Caki2 (cell line): ENCODE measurements around the gene BABAM1. TPM values are rescaled to one million over a fixed set of nuclear protein-coding genes. Genes with fewer than 3 reads are reported as not detected.
"Not testable (repeated sequence)": the region's sequence is repeated elsewhere in the genome, so short reads cannot be mapped to it uniquely, and the experiment has no call there.

Experiments used
- DNase-seq: peaks from one replicate; pipeline ENCODE4 v3.0.0-alpha.2; 2015; ENCODE audit warnings: low read depth
- in situ Hi-C: cut with HindIII; loops from 2 replicates; pipeline ENCODE4 v1.10.0; 2016; ENCODE audit warnings: low sequenced_read_pairs, low pct_unique_long_range_greater_than_20kb, mixed read lengths
- total RNA-seq: library from RNA; depleted of rRNA; stranded (reverse); fragments of >200 nt; shearing (Covaris generic); gene quantifications from 2 replicates; pipeline ENCODE4 v1.2.3, GENCODE V29; 2014; ENCODE audit warnings: low replicate concordance

BABAM1 gene
- total RNA-seq, 1 experiment from 2014 or later, result 247 TPM

DNA sequence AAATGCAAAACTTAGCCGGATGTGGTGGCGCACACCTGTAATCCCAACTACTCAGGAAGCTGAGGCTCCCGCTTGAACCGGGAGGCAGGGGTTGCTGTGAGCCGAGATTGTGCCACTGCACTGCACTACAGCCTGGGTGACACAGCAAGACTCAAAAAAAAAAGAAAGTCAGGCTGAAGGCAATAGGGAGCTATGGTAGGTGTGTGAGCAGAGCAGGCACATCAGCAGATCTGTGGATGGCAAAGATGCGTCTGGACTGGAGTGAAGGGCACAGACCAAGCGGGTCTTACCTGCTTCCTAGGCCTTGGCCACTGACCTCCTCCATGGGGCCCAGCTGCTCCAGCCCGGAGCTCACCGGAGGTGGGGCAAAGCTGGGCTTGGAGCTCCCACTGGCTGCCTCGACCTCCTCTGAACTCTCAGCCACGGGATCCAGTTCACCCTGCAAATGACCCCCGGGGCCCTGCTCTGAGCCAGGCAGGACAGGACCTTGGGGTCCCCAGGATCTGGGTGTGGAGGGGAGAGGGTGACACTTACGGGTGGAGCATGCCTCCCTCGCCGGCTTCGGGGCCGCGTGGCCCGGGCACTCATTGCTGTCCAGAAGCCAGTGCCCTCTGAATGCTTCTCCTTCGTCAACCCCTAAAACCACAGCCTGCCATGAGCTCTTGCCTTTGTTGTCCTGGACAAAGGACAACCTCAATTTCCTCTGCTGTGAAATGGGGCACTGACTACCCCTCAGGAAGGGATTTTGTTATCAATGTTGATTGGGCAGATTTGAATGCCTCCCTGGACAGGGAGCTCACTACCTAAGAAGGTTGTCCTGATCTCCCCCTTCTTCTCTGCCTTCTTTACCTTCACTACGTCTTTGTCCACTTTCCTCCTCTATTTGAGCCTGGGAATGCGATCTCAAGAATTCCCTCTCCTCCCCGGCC, 3.3 kb upstream of the BABAM1 start:
- DNase-seq, result no peak
- in situ Hi-C loops, result no loop called here

DNA sequence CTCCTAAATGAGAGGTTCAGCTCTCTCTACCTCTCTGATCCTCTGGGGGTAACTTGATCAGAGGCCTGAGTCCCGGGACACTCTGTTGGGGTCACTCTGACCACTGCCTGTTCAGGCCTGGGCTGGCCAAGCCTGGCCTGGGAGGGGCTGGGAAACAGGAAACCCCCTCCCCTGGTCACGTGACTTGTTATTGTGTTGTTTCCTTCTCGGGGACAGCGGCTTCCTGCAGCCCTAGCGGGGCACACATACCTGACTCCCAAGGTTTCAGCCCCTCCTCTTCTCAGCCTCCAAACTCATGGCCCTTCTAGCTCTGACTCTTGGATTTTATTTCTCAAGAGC, 2.6 kb upstream of the BABAM1 start, which contains the start of gene USHBP1:
Gene USHBP1 (minus strand): TSS at position 105 of the 339 bp plus-strand sequence. CDS start 446 bp downstream, outside the sequence.
- in situ Hi-C loops, result no loop called here
- no peak for DNase-seq

DNA sequence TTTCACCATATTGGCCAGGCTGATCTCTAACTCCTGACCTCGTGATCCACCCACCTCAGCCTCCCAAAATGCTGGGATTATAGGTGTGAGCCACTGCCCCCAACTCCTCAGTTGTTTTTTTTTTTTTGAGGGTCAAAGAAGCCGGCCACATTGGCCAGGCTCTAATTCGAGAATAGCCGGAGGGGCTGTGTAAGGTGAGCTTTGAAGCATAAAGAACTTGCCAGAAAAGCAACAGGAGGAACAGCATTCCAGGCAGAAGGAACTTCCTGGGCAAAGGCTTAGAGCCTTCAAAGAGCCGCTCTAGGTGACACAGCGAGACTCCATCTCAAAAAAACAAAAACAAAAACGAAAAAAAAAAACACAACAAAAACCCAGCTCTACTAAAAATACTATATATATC, 1.2 kb upstream of the BABAM1 start:
- in situ Hi-C loops, result no loop called here
- no peak for DNase-seq

DNA sequence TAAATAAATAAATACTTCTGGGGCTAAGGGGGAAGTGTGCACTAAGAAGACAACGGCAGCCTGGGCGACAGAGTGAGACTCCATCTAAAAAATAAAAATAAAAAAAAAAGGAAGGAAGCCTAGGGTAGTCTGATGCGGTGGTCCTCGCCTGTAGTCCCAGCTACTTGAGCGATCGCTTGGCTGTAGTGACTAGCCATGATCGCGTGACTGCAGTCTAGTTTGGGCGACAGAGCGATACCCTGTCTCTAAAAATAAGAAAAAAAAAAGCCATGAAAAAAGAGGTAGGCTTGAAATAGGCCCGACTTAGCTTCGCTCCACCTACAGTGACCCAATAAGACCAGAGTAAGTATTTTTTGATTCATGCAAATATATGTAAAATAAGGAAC, 661 bp upstream of the BABAM1 start:
- DNase-seq, result no peak
- in situ Hi-C loops, result no loop called here

DNA sequence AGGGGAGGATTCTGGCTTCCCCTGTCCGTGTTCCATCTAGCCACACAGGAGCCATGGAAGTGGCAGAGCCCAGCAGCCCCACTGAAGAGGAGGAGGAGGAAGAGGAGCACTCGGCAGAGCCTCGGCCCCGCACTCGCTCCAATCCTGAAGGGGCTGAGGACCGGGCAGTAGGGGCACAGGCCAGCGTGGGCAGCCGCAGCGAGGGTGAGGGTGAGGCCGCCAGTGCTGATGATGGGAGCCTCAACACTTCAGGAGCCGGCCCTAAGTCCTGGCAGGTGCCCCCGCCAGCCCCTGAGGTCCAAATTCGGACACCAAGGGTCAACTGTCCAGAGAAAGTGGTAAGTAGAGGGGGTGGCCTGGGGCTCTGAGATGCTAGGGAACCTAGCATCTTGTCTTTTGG, 1.5 kb downstream of the BABAM1 start:
- DNase-seq, result no peak

DNA sequence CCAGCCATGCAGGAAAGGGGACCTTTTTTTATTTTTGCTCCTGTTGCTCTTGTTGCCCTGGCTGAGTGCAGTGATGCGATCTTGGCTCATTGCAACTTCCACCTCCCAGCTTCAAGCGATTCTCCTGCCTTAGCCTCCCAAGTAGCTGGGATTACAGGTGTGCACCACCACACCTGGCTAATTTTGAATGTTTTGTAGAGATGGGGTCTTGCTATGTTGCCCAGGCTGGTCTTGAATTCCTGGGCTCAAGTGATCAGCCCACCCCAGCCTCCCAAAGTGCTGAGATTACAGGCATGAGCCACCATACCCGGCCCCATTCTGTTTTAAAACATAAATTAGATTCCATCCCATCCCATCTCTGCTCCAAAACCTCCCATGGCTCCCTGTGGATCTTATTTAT, 7.6 kb downstream of the BABAM1 start:
- in situ Hi-C loops, DNase-seq: not testable (repeated sequence)

More for the DNA sequence above, 1.5 kb downstream of the BABAM1 start:
- in situ Hi-C loops, result no loop called here

DNA sequence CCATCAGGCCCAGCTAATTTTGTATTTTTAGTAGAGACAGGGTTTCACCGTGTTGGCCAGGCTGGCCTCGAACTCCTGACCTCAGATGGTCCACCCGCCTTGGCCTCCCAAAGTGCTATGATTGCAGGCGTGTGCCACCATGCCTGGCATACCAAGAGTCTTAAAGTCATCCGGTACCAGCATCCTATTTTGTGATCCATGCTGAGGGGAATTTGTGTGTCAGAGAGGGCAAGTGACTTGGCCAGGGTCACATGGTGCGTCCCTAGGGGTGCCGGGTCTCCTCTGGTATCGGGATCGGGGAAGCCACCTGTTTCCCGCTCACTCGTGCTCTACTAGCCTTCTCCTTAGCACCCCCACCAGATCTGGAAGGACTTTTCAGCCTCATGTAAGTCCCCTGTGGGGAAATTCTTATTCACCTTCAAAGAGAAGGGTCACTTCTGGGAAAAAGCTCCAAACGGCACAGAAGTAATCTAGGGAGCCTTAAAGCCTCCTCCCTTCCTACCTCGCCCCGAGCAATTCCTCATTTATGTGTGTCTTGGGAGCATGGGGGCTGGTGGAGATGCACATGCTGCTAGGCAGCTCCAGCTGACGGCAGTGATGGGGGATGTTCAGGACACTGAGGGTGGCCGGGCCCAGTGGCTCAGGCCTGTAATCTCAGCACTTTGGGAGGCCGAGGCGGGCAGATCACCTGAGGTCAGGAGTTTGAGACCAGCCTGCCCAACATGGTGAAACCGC, 8.4 kb downstream of the BABAM1 start:
- DNase-seq, result no peak
- in situ Hi-C loops, result no loop called here

DNA sequence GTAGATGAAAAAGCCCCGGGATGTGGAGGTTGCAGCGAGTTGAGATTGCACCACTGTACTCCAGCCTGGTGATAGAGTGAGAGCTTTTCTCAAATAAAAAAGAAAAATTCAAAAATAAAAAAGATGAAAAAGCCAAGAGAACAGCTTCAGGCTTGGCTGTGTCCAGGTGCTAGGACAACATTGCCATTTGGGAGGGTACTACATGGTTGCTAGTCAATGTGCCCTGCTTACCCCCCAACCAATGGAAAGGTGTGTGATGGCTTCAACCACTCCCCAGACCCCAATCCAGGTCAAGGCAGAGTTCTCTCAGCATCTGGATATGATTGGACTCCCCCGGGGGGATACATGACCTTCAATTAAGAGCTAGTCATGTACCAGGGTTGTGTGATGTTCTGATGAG, 12.2 kb downstream of the BABAM1 start:
- DNase-seq, result no peak
- in situ Hi-C loops, result no loop called here

DNA sequence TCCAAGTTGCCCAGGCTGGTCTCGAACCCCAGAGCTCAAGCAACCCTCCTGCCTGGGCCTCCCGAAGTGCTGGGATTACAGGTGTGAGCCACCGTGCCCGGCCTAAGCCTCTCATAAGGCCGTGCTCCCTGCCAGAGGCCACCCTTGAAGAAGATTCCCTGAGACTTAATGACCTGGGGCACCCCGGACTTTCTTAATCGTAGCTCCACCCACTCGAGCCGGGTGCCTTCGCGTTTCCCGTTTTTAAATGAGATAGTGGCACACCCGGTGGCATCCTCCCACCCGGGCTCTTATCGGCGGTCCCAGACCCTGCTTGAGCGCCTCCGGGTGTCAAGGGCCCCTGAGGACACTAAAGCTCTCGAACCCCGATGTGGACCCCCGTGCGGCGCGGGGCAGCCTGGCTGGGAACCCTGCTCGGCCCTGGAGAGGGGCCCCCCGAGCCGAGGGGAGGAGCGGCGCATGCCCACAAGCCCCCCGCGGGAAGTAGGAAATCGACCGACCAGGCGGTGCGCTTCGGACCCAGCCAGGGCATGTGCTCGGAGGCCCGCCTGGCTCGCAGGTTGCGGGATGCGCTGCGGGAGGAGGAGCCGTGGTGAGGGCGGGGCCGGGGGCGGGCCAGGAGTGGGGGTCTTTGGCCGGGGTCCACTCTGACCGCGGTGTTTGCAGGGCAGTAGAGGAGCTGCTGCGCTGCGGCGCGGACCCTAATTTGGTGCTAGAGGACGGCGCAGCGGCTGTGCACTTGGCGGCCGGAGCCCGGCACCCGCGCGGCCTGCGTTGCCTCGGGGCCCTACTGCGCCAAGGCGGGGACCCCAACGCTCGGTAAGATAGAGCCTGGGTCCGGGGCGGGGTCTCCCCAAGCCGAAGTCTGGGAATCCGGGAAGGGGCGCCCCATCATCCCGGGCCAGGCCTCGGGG, 14.4 kb downstream of the BABAM1 start, which contains the start of gene ANKLE1:
Gene ANKLE1 (plus strand): TSS at position 511 of the 914 bp plus-strand sequence. CDS start 20 bp downstream, at position 531.
- DNase-seq, result no peak
- in situ Hi-C loops, result no loop called here

DNA sequence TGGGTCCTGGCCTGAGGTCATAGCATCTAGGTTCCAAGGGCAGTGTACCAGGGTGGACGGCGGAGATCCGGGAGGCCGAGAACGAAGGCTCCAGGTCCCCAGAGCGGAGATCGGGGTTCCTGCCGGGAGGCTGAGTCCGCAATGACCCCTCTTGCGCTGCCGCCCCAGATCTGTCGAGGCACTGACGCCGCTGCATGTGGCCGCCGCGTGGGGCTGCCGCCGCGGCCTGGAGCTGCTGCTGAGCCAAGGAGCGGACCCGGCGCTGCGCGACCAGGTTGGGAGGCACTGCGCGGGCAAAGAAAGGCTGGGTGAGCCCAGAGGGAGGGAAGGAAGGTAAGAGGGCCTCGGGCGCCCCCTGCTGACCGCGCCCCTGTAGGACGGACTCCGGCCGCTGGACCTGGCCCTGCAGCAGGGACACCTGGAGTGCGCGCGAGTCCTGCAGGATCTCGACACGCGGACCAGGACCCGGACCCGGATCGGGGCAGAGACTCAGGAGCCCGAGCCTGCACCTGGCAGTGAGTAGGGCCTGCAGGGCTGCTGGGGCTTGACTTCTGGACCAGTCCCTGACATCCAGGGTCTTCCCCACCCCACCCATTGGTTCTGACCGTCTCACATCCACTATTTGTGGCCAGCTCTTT, 15.4 kb downstream of the BABAM1 start:
- DNase-seq, result peak; percentile 84
- in situ Hi-C loops, result no loop called here

DNA sequence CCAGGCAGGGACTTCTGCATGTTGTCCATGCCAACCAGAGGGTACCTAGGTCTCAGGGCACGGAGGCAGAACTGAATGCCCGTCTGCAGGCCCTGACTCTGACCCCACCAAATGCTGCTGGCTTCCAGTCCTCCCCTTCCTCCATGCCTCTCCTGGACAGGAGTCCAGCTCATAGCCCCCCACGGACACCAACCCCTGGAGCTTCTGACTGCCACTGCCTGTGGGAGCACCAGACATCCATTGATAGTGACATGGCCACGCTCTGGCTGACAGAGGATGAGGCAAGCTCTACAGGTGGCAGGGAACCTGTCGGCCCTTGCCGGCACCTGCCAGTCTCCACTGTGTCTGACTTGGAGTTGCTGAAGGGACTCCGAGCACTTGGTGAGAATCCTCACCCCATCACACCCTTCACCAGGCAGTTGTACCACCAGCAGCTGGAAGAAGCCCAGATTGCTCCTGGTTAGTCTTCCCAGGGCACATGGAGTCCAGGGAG, 16.3 kb downstream of the BABAM1 start:
- no peak for DNase-seq
- in situ Hi-C loops, result no loop called here

DNA sequence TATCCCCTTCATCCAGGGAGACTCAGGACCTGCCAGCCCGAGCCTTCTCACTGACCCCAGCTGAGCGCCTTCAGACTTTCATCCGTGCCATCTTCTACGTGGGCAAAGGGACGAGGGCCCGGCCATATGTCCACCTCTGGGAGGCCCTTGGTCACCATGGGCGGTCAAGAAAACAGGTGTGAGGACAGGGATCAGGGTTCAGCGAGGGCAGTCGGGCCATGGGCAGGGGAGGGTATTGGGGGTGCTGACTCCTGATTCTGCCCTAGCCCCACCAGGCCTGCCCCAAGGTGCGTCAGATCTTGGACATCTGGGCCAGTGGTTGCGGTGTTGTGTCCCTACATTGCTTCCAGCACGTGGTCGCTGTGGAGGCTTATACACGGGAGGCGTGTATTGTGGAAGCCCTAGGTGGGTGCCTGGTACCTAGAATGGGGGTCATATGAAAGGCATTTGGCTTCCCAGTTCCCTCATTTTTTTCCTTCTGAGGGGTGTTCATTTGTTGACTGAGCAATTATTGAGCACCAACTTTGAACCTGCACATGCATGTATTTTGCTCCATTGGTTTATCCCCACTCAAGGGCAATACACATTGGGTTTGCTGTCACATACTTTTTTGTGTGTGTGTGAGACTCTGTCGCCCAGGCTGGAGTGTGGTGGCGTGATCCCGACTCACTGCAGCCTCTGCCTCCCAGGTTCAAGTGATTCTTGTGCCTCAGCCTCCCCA, 18.3 kb downstream of the BABAM1 start:
- no peak for DNase-seq
- in situ Hi-C loops, result no loop called here

DNA sequence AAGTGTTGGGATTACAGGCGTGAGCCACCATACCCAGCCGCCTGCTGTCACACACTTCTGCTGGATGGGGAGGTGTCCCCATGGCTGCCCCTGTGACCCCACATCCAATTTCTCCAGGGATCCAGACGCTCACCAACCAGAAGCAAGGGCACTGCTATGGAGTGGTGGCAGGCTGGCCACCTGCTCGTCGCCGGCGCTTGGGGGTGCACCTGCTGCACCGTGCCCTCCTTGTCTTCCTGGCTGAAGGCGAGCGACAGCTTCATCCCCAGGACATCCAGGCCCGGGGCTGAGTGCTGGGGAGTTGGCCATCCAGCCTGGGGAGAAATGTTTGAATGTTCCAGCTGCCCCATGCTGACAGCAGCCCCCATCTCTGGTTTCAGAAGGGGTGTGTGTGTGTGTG, 19.0 kb downstream of the BABAM1 start:
- in situ Hi-C loops, result no loop called here
- no peak for DNase-seq

DNA sequence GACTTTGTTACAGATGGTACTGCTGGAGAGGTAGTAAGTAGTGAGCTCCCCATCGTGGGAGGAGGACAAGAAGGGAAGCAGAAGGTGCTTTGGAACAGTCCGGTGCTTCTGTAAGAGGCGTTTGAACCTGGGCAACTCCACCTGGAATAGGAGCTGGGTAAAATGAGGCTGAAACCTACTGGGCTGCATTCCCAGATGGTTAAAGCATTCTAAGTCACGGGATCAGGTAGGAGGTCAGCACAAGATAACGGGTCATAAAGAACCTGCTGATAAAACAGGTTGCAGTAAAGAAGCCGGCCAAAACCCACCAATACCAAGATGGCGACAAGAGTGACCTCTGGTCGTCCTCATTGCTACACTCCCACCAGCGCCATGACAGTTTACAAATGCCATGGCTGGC, 19.5 kb downstream of the BABAM1 start:
- DNase-seq, result no peak
- in situ Hi-C loops, result no loop called here

DNA sequence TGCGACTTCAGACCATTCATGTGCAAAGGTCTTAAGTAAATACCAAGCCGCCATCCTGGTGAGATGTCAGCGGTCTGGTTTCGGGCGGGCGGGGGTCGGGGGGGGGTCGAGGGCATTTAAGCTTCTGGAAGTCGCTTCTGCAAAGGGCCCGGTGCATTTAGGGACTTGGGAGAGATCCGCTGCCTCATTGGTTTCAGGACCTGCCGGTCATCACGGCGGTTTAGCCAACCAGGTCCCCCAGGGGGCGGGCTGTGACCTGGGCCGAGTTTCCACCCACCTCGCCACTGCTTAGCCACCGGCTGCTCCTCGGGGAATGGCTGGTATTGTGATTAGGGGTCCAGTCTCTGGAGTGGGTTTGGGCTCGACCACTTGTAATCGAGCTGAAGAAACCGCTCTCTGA, 22.2 kb downstream of the BABAM1 start:
- in situ Hi-C loops, result no loop called here
- no peak for DNase-seq

DNA sequence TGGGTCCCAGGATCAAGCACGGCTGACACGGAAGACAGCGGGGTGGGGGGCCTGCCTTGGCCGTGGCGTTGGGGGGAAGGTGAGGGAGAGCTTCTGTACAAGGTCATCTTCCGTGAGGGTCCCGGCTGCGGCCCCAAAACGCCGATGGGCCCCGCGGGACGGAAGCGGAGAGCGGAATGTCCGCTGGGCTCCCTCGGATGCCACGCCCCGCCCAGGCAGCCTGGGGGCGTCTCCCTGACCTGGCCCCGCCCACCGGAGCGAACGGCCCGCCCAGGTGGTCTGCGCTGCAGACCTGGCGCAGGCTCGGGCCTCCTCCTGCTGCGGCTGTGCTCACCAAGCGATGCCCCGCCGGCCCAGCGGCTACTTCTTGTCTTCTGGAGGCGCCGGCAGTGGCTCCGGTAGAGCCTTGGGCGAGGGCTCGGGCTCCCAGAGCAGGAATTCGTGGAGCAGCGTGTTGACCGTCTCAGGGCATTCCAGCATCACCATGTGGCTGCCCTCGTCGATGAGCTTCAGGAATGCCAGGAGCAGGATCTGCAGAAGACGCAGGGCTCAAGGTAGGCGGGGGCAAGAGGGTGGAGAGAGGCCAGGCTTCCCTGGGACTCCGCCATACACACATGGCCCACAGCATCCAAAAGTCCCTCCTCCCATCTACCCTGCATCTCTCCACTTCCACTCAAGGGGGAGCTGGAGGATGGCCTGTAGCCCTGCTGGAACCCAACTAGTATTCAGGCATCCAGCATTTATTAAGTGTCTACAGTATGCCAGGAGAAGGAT, 25.2 kb downstream of the BABAM1 start:
- DNase-seq, result peak; percentile 79
- in situ Hi-C loops, result no loop called here

DNA sequence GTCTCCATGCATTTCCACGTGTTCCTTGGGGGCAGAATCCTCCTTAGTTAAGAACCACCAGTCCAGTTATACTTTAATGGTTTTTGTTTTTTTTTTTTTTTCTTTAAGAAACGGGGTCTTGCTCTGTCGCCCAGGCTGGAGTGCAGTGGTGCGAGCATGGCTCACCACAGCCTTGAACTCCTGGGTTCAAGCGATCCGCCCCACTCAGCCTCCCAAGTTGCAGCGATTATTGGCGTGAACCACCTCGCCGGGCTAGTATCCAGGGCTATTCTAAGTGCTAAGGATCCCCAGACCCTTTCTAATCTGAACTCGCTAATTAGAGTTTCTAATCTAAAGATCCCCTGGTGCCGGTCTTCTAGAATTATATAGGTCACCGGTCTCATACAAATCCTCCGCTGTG, 26.4 kb downstream of the BABAM1 start:
- in situ Hi-C loops, result no loop called here
- DNase-seq, result no peak
